HUDEP-2 (cell line): ENCODE measurements around the gene CDKN2D.
A peak's percentile ranks its signal among the peaks of the same experiment; 100 is the strongest.
"Not testable (repeated sequence)": the region's sequence is repeated elsewhere in the genome, so short reads cannot be mapped to it uniquely, and the experiment has no call there.

Source experiments
- DNase-seq, 76 experiments: peaks; one replicate each; lab custom pipeline; 2025; ENCODE audit not compliant: unreplicated experiment in 76 of 76; lab: John Stamatoyannopoulos, UW

CDKN2D gene

DNA sequence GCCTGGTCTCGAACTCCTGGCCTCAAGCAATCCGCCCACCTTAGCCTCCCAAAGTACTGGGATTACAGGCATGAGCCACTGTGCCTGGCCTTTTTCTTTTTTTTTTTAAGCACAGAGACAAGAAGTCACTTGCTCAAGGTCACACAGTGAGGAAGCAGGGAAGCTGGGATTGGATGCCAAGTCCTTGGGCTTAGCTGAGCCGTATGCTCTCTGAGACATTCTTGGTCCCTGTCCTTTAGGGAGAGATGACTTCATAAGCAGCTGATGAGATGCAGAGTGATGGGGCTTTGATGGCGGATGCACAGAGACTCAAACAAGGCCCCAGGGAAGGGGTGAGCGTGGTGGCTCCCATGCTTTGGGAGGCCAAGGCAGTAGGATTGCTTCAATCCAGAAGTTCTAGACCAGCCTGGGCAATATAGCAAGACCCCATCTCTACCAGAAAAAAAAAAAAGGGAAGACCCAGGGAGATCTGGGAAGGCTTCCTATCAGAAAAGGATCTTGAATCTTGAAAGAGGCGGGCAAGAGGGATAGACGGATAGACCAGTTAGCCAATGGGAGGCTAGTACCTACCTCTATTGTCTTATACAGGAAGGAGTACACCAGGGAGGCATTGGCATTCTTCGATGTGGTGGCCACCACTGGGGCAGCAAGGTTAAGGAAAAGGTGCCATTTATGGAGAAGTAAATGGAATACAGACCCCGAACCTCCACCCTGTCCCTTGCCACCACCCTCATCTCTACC, 14.4 kb upstream of the CDKN2D start:
- no peak for DNase-seq

DNA sequence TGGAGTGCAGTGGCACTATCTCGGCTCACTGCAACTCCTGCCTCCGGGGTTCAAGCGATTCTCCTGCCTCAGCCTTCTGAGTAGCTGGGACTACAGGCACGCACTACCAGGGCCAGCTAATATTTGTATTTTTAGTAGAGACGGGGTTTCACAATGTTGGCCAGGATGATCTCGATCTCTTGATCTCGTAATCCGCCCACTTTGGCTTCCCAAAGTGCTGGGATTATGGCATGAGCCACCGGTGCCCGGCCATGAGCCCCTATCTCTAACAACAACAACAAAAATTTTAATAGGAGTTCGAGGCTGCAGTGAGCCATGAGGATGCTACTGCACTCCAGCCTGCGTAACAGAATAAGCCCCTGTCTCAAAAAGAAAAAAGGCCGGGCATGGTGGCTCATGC, 13.3 kb upstream of the CDKN2D start:
- DNase-seq: no peak

DNA sequence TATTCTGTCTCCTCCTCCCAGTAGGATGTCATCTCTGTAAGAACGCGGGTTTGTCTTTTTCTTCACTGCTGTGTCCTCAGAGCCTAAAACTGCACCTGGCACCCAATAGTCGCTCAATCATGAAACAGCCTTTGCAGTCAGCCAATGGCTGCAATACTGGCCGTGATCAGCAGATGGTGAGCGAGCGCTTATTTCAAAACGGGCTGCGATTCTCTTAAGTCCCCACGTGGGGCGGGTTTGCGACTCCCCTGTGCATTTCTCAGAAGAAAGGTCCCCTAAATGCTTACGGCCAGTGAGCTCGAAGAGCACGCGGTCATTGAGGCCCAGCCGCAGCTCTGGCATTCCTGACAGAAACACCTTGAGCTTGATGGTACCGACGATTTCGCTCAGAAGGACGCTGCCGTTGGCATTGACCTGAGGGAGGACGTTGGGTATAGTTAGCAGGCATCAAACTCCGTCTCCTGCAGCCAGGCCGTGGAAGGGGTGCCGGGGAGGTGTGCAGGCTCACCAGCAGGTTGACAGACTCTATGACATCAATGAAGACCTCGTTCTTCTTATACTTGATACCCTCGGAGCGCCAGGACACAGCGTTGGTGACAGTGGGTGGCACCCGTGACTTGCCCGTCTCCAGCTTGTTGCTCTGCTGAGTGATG, 12.3 kb upstream of the CDKN2D start:
- DNase-seq: peak in 75 of 76 experiments; percentile 39 to 96 (median 86)

DNA sequence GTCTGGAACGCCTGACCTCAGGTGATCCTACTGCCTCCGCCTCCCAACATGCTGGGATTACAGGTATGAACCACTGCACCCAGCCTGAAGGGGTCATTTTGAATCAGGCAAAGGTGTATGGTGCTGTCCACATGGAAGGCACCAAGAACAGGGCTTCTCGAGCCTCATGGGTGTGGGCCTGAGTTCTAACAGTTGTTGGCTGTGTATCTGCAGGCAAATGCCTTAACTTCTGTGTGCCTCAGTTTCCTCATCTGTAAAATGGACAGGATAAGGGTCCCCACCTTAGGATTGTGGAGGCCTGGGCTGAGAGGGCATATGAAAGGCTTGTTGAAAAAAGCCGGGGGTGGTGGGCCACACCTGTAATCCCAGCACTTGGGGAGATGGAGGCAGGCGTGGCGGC, 9.2 kb upstream of the CDKN2D start:
- DNase-seq: no peak

DNA sequence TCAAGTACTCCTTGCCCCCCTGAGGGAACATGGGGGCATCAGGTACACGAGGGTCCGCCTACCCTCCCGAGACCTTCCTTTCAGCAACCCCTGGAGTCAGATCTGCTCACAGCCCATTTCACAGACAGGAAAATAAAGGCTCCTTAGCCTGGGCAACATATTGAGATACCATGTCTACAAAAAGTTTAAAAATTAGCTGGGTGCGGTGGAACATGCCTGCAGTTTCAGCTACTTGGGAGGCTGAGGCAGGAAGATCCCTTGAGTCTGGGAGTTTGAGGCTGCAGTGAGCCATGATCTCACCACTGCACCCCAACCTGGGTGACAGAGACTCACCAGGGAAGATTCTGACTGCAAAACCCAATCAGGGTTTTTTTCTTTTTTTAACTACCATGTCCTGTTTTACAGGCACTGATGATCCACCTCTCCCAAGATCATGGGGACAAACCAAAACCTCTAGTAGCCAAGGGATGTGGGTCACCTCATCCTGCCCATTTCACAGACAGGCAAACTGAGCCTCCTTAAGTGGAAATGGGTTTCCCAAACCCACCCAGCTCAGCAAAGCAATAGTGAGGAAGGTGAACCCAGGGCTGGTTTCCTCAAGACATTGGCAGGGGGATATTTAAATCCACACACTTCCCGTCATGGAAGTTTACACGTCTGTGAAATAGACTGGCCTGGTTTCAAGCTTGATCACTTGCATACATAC, 6.4 kb upstream of the CDKN2D start:
- no peak for DNase-seq

DNA sequence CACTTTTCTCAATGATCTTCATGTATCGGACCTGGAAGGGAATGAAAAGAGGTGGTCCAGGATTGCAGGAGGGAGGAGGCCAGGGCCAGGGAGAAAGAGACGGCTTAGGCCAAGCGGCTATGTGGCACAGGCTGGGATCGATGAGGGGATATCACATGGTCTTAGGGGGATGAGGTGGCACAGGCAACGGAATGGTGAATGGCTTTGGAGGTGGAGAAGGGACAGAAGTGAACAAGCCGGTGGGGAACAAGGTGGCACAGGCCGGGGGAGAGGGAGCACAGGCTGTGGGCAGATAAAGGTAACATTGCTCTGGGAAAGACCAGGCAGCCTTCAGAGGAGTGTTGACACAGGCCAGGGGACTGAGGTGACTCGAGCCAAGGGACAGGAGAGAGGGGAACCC, 5.7 kb upstream of the CDKN2D start:
- no peak for DNase-seq

DNA sequence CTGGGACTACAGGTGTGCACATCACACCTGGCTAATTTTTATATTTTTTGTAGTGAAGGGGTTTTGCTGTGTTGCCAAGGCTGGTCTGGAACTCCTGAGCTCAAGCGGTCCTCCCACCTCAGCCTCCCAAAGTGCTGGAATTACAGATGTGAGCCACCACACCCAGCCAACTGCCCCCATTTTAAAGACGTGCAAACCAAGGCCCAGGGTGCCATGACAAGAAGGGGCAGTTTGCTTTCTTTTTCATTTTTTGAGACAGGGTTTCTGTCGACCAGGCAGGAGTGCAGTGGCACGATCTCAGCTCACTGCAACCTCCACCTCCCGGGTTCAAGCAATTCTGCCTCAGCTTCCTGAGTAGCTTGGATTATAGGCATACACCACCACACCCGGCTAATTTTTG, 5.0 kb upstream of the CDKN2D start:
- not testable (repeated sequence) for DNase-seq

DNA sequence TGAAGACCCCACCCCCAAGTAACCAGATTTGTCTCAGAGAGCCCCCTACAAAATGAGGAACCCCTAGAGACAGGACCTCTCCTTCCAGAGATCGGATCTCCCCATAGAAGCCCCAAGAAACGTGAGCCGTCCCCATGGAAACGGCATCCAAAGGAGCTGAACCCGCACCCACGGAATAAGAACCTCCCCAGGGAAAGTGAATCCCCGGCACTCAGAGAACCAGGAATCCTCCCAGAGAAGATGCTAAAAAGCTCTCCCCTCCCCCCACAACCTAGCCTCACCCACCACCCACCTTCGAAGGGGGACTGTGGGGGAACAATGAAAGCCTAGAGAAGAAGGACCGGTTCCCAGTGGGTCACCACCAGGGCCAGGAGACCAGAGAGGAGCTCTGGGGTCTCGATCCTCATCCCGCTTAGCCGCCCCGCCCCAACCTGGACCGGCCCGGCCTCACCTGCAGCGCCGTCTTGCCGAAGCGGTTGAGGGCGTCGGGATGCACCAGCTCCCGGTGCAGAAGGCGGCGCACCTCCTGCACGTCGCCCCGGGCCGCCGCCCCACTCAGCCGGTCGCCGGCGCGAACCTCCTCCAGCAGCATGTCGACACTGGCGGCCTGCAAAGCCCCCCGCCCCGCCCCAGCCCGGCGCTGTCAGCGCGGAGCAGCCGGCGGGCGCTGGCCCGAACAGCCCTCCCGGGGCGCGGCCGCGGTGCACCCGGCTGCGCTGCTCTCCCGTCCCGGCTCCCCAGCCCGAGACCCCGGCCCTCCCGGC, 535 bp downstream of the CDKN2D start:
- peak in 21 of 76 experiments; percentile 28 to 64 (median 50) for DNase-seq

DNA sequence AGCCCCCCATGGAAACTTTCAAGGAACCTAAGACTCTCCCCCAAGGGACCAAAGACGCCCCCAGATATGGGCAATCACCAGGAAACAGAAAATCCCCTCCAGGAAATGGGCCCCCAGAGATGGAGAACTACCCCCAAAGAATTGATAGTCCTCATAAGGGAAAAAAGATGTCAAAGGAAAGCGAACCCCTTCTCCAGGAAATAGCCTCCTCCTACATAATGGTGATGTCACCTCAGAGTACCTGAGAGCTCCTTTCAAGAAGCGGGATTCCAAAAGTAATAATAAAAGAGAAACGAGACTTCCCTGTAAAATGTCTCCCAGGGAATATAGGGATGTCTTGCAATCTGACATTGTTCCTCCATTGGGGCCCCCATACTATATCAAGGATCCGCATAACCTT, 1.1 kb downstream of the CDKN2D start:
- no peak for DNase-seq

DNA sequence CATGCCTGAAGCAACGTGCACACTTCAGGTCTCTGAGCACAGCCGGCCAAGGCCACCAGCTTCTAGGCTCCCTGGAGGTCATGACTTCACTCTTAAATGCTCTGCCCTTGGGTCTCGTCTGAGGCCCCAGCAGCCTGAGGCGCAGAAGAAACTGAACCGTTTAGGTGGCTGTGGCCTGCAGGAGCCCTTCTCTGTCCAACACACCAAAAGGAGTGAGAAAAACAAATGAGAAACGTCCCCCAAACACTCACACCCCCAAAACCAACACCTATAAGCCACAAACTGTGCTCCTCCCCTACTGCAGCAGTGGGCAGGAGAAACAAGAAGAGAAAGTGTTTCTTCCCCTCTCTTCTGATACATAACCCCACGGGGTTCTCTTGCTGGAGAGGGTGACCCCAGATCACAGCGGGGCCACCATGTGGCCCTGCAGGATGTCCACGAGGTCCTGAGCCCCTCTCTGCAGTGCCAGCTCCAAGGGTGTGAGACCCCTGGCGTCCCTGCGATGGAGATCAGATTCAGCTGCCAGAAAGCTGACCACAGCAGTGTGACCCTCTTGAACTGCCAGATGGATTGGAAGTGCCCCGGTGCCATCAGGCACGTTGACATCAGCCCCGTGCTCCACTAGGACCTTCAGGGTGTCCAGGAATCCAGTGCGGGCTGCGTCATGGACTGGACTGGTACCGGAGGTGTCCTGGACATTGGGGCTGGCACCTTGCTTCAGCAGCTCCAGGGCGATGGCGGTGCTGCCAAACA, 1.9 kb downstream of the CDKN2D start:
- peak in 17 of 76 experiments; percentile 14 to 34 (median 20) for DNase-seq

DNA sequence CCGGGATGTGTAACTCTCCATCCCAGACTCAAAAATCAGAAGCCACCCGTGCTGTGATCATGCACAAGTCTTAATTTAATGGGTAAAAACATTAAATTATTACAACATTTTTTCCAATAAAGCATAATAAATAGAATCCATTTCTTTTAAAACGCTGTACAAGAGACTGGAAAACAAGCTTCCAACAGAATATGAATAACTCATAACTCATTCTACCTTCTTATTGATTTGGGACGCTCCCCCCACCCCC, 2.4 kb downstream of the CDKN2D start:
- no peak for DNase-seq

DNA sequence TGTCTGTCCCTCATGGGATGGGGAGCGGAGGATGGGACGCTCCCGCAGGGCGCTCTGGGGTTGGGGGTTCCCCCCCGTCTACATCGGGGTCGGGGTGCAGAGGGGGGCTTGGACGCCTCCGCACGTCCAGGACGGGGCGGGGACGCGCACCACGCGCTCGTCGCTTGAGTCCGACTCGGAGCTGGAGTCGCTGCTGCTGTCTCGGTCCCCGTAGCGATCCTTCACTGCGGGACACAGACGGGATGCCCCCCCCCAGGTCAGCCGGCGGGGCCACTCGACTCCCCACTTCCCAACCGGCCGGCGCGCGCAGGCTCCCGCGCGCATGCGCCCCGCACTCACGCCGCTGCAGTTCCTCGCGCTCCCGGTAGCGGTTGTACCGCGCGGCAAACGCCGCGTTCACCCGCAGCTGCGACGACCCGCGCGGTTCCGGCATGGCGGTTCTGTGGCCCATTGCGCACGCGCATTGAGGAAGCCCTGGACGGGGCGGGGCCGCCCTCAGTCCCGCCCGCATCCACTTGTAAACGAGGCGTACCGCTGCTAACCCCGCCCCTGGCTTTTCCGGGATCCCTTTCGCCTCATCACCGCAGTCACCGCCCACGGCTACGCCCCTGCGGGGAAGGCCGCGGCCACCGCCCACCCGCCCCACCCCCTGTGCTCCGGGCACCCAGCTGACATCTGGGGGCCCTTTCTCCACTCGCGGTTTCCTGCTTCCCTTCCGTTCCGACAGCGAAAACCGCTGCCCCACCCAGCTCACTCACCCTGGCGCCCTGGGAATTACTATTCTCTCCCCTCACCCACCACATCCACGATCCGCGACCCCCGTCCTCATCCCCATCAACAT, 3.0 kb downstream of the CDKN2D start, which contains the start of gene KRI1:
KRI1 (minus strand) TSS at position 444 of the 841 bp plus-strand sequence; CDS start at position 433, 11 bp downstream.
- peak in 75 of 76 experiments; percentile 72 to 100 (median 99) for DNase-seq

DNA sequence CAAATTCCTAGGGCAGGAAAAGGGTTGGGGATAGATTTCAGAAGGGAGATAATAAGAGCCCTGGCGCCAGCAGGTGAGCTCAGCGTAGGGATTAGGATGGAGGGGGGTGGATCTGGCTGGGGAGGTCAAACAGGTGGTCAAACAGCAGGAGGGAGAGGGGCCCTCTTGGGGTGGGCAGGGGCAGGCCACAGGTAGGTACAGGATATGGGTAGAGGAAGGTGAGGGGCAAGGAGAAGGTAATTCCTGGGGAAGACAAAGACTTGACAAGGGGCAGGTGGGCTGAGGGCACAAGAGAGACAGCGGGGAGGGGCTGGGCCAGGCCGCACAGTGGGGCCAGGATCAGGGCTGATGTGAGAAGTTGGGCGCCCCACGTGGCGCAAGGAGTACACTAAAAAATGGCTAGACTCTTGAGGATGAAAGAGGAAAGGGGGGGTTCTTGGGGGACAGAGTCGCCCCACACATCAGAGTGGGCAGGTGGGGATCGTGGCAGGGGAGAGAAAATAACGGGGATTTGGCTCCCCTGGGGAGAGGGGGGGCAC, 3.7 kb downstream of the CDKN2D start:
- peak in 63 of 76 experiments; percentile 10 to 77 (median 56) for DNase-seq

DNA sequence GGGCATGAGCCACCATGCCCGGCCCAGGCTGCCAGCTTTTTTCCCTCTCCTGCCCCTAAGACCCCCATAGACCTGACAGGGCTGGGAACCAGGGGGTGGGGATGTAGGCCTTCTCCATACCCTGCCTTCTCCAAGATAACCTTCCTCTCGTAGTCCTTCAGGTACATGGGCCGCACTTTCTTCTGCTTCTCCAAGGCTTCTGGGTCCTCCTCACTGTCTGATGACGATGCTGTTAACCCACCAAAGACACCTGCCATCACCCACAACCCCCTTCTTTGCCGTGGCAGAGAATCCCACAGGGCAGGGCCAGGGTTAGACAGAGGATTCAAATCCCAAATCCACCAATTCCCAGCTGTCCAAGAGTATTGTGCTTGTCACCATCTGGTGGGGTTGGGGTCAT, 6.2 kb downstream of the CDKN2D start:
- DNase-seq: no peak

DNA sequence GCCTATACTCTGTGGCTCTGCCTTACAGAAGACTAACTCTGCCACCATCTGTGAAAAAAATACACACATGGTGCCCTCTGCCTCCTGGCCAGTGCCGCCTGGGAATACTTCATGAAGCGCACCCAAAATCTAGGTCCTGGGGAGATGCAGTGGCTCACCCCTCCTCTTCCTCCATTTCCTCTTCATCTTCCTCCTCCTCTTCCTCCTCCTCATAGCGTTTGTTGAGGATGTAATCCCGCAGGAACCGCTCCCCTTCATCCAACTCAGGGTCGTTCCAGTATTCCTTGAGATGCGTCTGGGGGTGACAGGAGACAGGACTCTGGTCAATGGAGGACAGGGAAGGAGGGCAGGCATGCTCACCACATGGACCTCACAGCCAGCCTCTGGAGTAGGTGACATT, 8.6 kb downstream of the CDKN2D start:
- no peak for DNase-seq

DNA sequence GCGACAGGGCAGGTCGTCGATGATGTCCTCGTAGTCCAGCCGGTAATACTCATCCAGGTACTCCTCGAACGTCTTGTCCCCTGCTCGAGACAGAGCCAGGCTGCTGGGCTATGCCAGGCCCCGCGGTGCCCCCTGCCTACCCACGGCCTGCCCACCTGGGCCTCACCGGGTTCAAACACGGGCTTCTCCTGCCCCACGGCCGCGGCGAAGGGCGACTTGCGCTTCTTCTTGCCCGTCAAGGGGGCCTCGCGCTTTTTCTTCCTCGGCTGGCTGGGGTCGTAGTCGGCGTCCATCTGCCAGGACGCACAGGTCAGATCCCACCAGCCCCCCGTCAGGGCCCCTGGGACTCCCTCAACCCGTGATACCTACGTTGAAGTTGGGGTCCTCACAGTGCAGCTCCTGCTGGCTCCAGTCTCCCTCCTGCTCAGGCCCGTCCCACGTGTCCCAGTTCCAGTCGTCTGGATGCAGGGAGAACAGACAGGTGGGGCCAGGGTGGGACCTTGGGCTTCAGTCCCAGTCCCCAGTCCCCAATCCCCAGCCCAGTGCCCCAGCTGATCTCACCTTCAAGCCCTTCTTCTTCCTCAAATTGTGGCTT, 11.1 kb downstream of the CDKN2D start:
- no peak for DNase-seq

DNA sequence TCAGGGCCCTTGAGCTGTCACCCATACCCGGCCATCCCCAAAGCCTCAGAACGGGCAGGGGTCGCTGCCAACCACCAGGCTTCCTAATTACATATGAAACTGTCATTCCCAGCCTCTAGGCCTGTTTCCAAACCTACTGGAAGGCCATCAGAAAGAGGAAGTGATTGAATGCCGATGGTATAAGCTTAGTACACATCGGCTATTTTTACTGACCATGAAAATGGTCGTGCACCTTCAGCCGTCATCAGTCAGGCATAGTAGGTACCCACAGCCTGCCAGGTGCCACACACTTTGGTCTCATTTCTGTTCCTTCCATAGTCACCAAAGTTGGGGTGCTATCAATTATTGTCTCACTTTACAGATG, 13.2 kb downstream of the CDKN2D start:
- DNase-seq: no peak

DNA sequence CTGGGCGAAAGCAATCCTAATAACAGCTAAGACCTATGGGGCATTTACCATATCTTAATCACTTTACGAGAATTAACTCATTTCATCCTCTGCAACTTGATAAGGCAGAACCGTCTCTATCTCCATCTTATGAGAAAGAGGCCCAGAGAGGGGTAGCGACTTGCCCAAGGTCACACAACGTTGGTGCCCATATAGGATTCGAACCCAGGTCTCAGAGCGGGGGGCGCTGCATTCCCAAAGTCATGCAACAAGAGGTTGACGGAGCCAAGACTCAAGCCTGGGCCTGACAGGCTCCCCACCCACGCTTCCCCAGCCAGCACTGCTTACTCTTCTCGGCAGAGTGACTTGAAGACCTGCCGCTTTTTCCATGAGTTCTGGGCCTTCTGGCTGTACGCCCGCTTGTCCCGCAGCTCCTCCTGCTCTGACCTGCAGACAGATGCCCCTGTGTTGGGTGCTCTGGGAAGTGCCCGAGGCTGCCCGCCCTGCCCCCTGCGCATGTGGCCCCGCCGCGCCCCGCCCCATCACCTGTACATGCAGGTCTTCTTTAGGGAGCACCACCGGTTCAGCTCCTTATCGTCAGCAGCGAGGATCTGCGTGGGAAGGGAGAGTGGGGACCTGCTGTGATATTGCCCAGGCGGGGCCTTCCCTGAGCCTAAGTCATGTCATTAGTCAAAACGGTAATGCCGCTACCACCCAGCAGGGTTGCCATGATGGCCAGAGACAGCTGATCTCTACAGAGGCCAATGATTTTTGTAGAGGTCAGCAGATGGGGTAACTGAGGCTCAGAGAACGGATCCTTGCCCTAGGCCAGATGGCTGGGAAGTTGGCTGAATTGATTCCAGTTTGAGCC, 13.8 kb downstream of the CDKN2D start:
- peak in 1 of 76 experiments; percentile 17 for DNase-seq
